ENCODE results near the gene XIRP2. TPM values are rescaled to one million over a fixed set of nuclear protein-coding genes. Genes with fewer than 3 reads are reported as not detected.
"Not testable (repeated sequence)": the region's sequence is repeated elsewhere in the genome, so short reads cannot be mapped to it uniquely, and the experiment has no call there.

XIRP2 gene
- total RNA-seq, 2 experiments from 2014 or later, result not detected

- Mint-ChIP-seq H3K36me3 (ENCODE audit: low read depth) (no peaks in the 10 kb centered on the region), H3K27ac (no peak overlapping the region), H3K4me3 (no peak overlapping the region), H3K4me1 (no peaks in the 10 kb centered on the region), H3K9me3 (no peaks in the 10 kb centered on the region), H3K27me3 (no peaks in the 10 kb centered on the region)
- POLR2A ChIA-PET, result no interaction called here
- CTCF ChIA-PET, result no interaction called here
- no peak for DNase-seq
Observed at GRCh38 chr2:167103757-167104133, 215.5 kb downstream of the XIRP2 start.

GRCh38 chr2:167104691-167105090 lies 216.4 kb downstream of the XIRP2 start:
- ChIA-PET POLR2A (no interaction called here), CTCF (no interaction called here)
- no peaks in the 10 kb centered on the region for H3K36me3 Mint-ChIP-seq (ENCODE audit: low read depth)
- H3K9me3 Mint-ChIP-seq, result no peaks in the 10 kb centered on the region
- no peak overlapping the region for H3K4me3 Mint-ChIP-seq
- H3K4me1 Mint-ChIP-seq, result no peaks in the 10 kb centered on the region
- H3K27ac Mint-ChIP-seq, result no peak overlapping the region
- H3K27me3 Mint-ChIP-seq, result no peaks in the 10 kb centered on the region
- no peak for DNase-seq

DNA sequence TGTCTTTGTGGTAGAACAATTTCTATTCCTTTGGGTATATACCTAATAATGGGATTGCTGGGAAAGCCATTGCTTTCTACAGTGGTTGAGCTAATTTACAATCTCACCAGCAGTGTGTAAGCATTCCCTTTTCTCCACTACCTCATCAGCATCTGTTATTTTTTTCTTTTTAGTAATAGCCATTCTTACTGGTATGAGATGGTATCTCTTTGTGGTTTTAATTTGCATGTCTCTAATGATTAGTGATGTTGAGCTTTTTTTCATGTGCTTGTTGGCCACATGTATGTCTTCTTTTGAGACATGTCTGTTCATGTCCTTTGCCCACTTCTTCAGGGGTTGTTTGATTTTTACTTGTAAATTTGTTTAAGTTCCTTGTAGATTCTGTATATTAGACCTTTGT lies 221.4 kb downstream of the XIRP2 start:
- POLR2A ChIA-PET; H3K36me3 Mint-ChIP-seq (ENCODE audit: low read depth); DNase-seq; H3K27ac Mint-ChIP-seq; H3K9me3 Mint-ChIP-seq; H3K4me3 Mint-ChIP-seq; H3K4me1 Mint-ChIP-seq; H3K27me3 Mint-ChIP-seq: not testable (repeated sequence)
- CTCF ChIA-PET, result interaction anchor here (1.4 kb wide), 1 partner anchor 11 kb away, joined by 3 read pairs; no protein-coding TSS in a partner anchor

GRCh38 chr2:167110345-167110744 lies 222.1 kb downstream of the XIRP2 start:
- Mint-ChIP-seq H3K4me1 (no peaks in the 10 kb centered on the region), H3K36me3 (ENCODE audit: low read depth) (no peaks in the 10 kb centered on the region), H3K4me3 (no peak overlapping the region), H3K27me3 (no peaks in the 10 kb centered on the region), H3K27ac (no peak overlapping the region), H3K9me3 (peaks cover 2% of the 10 kb centered on the region)
- POLR2A ChIA-PET, result no interaction called here
- CTCF ChIA-PET, result interaction anchor here (1.4 kb wide), 1 partner anchor 10 kb away, joined by 3 read pairs; no protein-coding TSS in a partner anchor
- no peak for DNase-seq

- ChIA-PET CTCF (no interaction called here), POLR2A (no interaction called here)
- Mint-ChIP-seq H3K27me3 (no peaks in the 10 kb centered on the region), H3K36me3 (ENCODE audit: low read depth) (no peaks in the 10 kb centered on the region), H3K4me3 (no peak overlapping the region), H3K9me3 (peaks cover 2% of the 10 kb centered on the region), H3K4me1 (no peaks in the 10 kb centered on the region), H3K27ac (no peak overlapping the region)
- no peak for DNase-seq
Observed at GRCh38 chr2:167114018-167114417, 225.7 kb downstream of the XIRP2 start.

DNA sequence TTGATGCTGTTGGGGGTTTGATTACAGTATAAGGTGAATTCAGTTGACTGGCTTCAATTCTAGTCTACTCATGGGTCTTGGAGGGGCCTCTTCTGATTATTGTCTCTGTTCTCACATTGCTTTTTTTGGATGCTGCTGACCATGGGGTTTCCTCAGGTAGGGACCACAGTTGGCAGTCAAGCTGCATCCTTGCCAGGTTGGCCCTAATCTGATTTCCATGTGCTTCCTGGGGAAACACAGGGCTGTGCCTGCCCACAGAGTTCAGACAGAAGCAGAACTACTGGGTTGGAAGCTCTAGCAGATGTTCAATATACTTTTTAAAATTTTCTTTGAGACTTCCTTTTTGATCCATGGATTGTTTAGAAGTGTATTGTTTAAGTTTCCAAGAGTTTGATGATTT lies 227.3 kb downstream of the XIRP2 start:
- Mint-ChIP-seq H3K27me3 (no peaks in the 10 kb centered on the region), H3K4me1 (no peaks in the 10 kb centered on the region), H3K9me3 (peaks cover 2% of the 10 kb centered on the region), H3K36me3 (ENCODE audit: low read depth) (no peaks in the 10 kb centered on the region), H3K4me3 (no peak overlapping the region), H3K27ac (no peak overlapping the region)
- no peak for DNase-seq
- CTCF ChIA-PET, result no interaction called here
- POLR2A ChIA-PET, result no interaction called here

DNA sequence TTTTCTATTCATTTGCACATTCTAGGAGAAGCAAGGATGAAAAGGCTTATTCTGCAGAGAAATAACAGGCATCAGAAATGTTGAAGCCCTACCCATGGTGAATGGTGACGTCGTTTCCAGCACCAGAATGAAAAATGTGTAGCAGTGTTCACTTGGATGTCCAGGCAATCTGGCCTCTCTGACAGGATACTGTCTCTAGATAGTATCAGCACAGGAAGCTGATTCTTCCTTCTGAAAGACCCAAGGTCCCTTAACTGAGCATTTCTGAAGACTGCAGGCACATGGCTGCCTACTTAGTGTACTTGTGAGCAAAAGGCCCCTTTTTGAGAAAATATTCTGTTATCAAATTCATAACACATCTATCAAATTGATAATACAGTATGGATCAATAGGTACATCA lies 234.1 kb downstream of the XIRP2 start:
- no peaks in the 10 kb centered on the region for H3K36me3 Mint-ChIP-seq (ENCODE audit: low read depth)

GRCh38 chr2:167126165-167126564 lies 237.9 kb downstream of the XIRP2 start:
- H3K27me3 Mint-ChIP-seq, result no peaks in the 10 kb centered on the region
- CTCF ChIA-PET, result no interaction called here
- no peak overlapping the region for H3K27ac Mint-ChIP-seq
- no peak for DNase-seq
- H3K9me3 Mint-ChIP-seq, result no peaks in the 10 kb centered on the region
- no peaks in the 10 kb centered on the region for H3K36me3 Mint-ChIP-seq (ENCODE audit: low read depth)
- no peak overlapping the region for H3K4me3 Mint-ChIP-seq
- no peaks in the 10 kb centered on the region for H3K4me1 Mint-ChIP-seq
- POLR2A ChIA-PET, result no interaction called here

More for the DNA sequence above, 234.1 kb downstream of the XIRP2 start:
- H3K27ac Mint-ChIP-seq, result no peak overlapping the region
- H3K4me1 Mint-ChIP-seq, result no peaks in the 10 kb centered on the region
- H3K9me3 Mint-ChIP-seq, result no peaks in the 10 kb centered on the region
- ChIA-PET POLR2A (no interaction called here), CTCF (no interaction called here)
- DNase-seq, result no peak
- no peaks in the 10 kb centered on the region for H3K27me3 Mint-ChIP-seq
- H3K4me3 Mint-ChIP-seq, result no peak overlapping the region

DNA sequence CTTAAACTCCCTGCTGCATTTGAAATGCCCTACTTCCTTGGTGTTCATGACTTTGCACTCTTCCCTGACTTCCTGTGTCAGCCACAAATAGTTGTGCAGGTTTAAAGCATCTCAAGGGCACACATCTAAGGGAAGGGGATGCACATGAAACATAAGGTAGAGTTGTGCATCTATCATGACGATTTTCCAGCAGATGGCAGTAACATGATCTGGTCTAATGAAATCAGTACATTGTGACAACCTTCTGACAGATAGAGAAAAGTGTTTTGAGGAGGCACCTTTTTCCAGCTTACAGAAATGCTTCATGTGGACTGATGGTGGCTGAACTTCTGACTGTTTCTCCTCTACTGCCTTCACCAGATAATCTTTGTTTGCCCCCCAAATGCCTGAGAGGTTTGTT lies 238.9 kb downstream of the XIRP2 start:
- ChIA-PET POLR2A (no interaction called here), CTCF (no interaction called here)
- no peaks in the 10 kb centered on the region for H3K4me1 Mint-ChIP-seq
- H3K9me3 Mint-ChIP-seq, result no peaks in the 10 kb centered on the region
- no peak overlapping the region for H3K27ac Mint-ChIP-seq
- no peak for DNase-seq
- no peaks in the 10 kb centered on the region for H3K27me3 Mint-ChIP-seq
- no peak overlapping the region for H3K4me3 Mint-ChIP-seq
- no peaks in the 10 kb centered on the region for H3K36me3 Mint-ChIP-seq (ENCODE audit: low read depth)

GRCh38 chr2:167128130-167128529 lies 239.8 kb downstream of the XIRP2 start:
- no peak overlapping the region for H3K4me3 Mint-ChIP-seq
- no peaks in the 10 kb centered on the region for H3K4me1 Mint-ChIP-seq
- DNase-seq, result no peak
- no peaks in the 10 kb centered on the region for H3K36me3 Mint-ChIP-seq (ENCODE audit: low read depth)
- no peaks in the 10 kb centered on the region for H3K9me3 Mint-ChIP-seq
- no peaks in the 10 kb centered on the region for H3K27me3 Mint-ChIP-seq
- POLR2A ChIA-PET, result no interaction called here
- CTCF ChIA-PET, result no interaction called here
- H3K27ac Mint-ChIP-seq, result no peak overlapping the region

- no peak overlapping the region for H3K4me3 Mint-ChIP-seq
- H3K4me1 Mint-ChIP-seq, result peaks cover 6% of the 10 kb centered on the region
- no peaks in the 10 kb centered on the region for H3K9me3 Mint-ChIP-seq
- H3K36me3 Mint-ChIP-seq (ENCODE audit: low read depth), result no peaks in the 10 kb centered on the region
- DNase-seq, result no peak
- POLR2A ChIA-PET, result no interaction called here
- H3K27me3 Mint-ChIP-seq, result no peaks in the 10 kb centered on the region
- CTCF ChIA-PET, result no interaction called here
- no peak overlapping the region for H3K27ac Mint-ChIP-seq
Observed at GRCh38 chr2:167132066-167132465, 243.8 kb downstream of the XIRP2 start.

- Mint-ChIP-seq H3K4me1 (peaks cover 6% of the 10 kb centered on the region), H3K36me3 (ENCODE audit: low read depth) (no peaks in the 10 kb centered on the region), H3K9me3 (no peaks in the 10 kb centered on the region), H3K27ac (no peak overlapping the region), H3K4me3 (no peak overlapping the region), H3K27me3 (no peaks in the 10 kb centered on the region)
- no peak for DNase-seq
- ChIA-PET CTCF (no interaction called here), POLR2A (no interaction called here)
Observed at GRCh38 chr2:167132906-167133555, 244.8 kb downstream of the XIRP2 start.

DNA sequence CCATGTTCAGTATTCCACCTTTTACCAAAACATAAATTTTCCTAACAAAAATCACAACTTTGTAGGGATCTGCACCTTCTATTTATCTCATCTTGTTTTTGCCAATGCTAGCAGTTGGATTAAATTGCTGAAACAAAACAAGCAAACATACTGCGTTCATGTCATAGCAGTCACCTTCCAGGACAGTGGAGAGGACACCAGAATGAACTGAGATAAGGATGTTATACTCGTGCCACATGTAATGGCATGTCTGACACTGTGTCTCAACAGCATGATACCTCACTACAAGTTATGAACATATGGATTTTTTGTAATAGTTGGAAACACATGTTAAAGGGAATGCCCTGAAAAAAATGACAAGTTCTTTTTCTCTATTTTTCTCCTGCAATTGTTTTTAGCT lies 245.3 kb downstream of the XIRP2 start:
- DNase-seq, result no peak
- Mint-ChIP-seq H3K36me3 (ENCODE audit: low read depth) (no peaks in the 10 kb centered on the region), H3K27me3 (no peaks in the 10 kb centered on the region), H3K4me3 (no peak overlapping the region), H3K4me1 (peaks cover 6% of the 10 kb centered on the region), H3K9me3 (no peaks in the 10 kb centered on the region), H3K27ac (no peak overlapping the region)
- ChIA-PET POLR2A (no interaction called here), CTCF (no interaction called here)

GRCh38 chr2:167134381-167135072 lies 246.2 kb downstream of the XIRP2 start:
- Mint-ChIP-seq H3K27ac (no peak overlapping the region), H3K36me3 (ENCODE audit: low read depth) (no peaks in the 10 kb centered on the region), H3K27me3 (no peaks in the 10 kb centered on the region), H3K4me3 (no peak overlapping the region), H3K4me1 (peaks cover 6% of the 10 kb centered on the region), H3K9me3 (no peaks in the 10 kb centered on the region)
- CTCF ChIA-PET, result no interaction called here
- POLR2A ChIA-PET, result no interaction called here
- DNase-seq, result no peak
